HepG2 (cell line): ENCODE measurements around the gene CNKSR3. TPM values are rescaled to one million over a fixed set of nuclear protein-coding genes. Genes with fewer than 3 reads are reported as not detected.

Source experiments
- ATAC-seq: fragments of 200-7000 bp; cut with Tn5 transposase; 3 replicates; pipeline ENCODE4 v1.9.1; 2020; ENCODE audit warnings: mild to moderate bottlenecking, moderate library complexity
- BruUV-seq: library from RNA; stranded (reverse); fragments of 400-500 nt; replicated peaks from 2 replicates; lab custom pipeline; 2021; lab: Mats Ljungman, UMichigan
- CTCF ChIA-PET: fragments of 300-600 bp; formaldehyde crosslinking; extraction: SDS; loops from one replicate; lab custom pipeline; 2021; ENCODE audit warnings: low total read pairs, inconsistent platforms, low intra/inter-chr PET ratio; lab: Yijun Ruan, JAX
- POLR2A ChIA-PET: fragments of 350-600 bp; sonication (Branson Sonifier 250); formaldehyde crosslinking; loops from one replicate; lab custom pipeline; 2020; ENCODE audit warnings: antibody characterized with exemption, inconsistent platforms; lab: Yijun Ruan, JAX
- DNase-seq: peaks from one replicate; pipeline ENCODE4 v3.0.0-alpha.2; 2015; ENCODE audit warnings: low spot score
- FAIRE-seq: peaks from 3 replicates; lab custom pipeline; 2011; peaks lifted over from hg19 to GRCh38; lab: Jason Lieb, UNC
- H2AFZ ChIP-seq: one replicate; pipeline ENCODE4 v1.6.1; 2011; ENCODE audit warnings: low read length, inconsistent platforms
- H3K27ac ChIP-seq: fragments of 300-600 bp; 3 replicates; pipeline ENCODE4 v1.8.0; 2011; ENCODE audit warnings: mixed run types, mild to moderate bottlenecking, mixed read lengths, low read length, inconsistent platforms; ENCODE audit not compliant: insufficient read depth; ENCODE audit errors: extremely low read length
- H3K27me3 ChIP-seq, 2 experiments: fragments of 200-600 bp in 1 of 2; 2 replicates in 1 of 2; 3 replicates in 1 of 2; pipeline versions ENCODE4 v1.6.0 to v1.8.0; 2011; ENCODE audit warnings: low read length in 2 of 2, mild to moderate bottlenecking in 2 of 2, moderate library complexity in 2 of 2, inconsistent platforms in 1 of 2; ENCODE audit not compliant: insufficient read depth in 2 of 2, control insufficient read depth in 1 of 2
- H3K36me3 ChIP-seq, 2 experiments: fragments of 200-600 bp in 1 of 2; replicated peaks in 1 of 2; 2 replicates in 1 of 2; 3 replicates in 1 of 2; pipeline versions ENCODE4 v1.5.1 to v1.8.0; 2011; ENCODE audit warnings: low read length in 2 of 2, inconsistent platforms in 1 of 2; ENCODE audit not compliant: insufficient read depth in 2 of 2, control insufficient read depth in 1 of 2
- H3K4me1 ChIP-seq: 2 replicates; pipeline ENCODE4 v1.5.1; 2012; ENCODE audit warnings: low read length, inconsistent platforms; ENCODE audit not compliant: insufficient read depth
- H3K4me2 ChIP-seq: 2 replicates; pipeline ENCODE4 v1.6.0; 2011; ENCODE audit warnings: low read depth, low read length, inconsistent platforms
- H3K4me3 ChIP-seq, 3 experiments: fragments of 200-600 bp in 1 of 3; sonication (generic), shearing (Covaris generic) in 1 of 3; replicated peaks in 1 of 3; 2 replicates each; pipeline ENCODE4 v1.5.1; 2011 to 2016; ENCODE audit warnings: low read length in 3 of 3, inconsistent platforms in 2 of 3, low read depth in 2 of 3, mild to moderate bottlenecking in 2 of 3, control low read depth in 1 of 3, mixed read lengths in 1 of 3; ENCODE audit not compliant: insufficient read depth in 1 of 3
- H3K79me2 ChIP-seq: one replicate; pipeline ENCODE4 v1.6.1; 2011; ENCODE audit warnings: low read length, inconsistent platforms; ENCODE audit not compliant: insufficient read depth
- H3K9ac ChIP-seq: 2 replicates; pipeline ENCODE4 v1.6.0; 2011; ENCODE audit warnings: mild to moderate bottlenecking, low read depth, low read length, inconsistent platforms; ENCODE audit not compliant: insufficient read depth
- H3K9me3 ChIP-seq: 2 replicates; pipeline ENCODE4 v1.5.1; 2012; ENCODE audit warnings: mild to moderate bottlenecking, low read length
- H4K20me1 ChIP-seq: 2 replicates; pipeline ENCODE4 v1.6.0; 2011; ENCODE audit warnings: inconsistent platforms, mild to moderate bottlenecking, low read length, moderate library complexity; ENCODE audit not compliant: insufficient read depth
- AKAP8 ChIP-seq: sonication (generic); formaldehyde crosslinking; IDR thresholded peaks from 2 replicates; pipeline ENCODE4 v1.5.1; 2020; ENCODE audit warnings: mild to moderate bottlenecking, missing genetic modification reagents
- HDAC1 ChIP-seq: sonication (generic); formaldehyde crosslinking; IDR thresholded peaks from 2 replicates; pipeline ENCODE4 v1.5.1; 2020; ENCODE audit warnings: mild to moderate bottlenecking, missing genetic modification reagents
- JUND ChIP-seq: sonication (generic); formaldehyde crosslinking; IDR thresholded peaks from 2 replicates; pipeline ENCODE4 v1.8.0; 2022; ENCODE audit warnings: mild to moderate bottlenecking, missing genetic modification reagents
- RBFOX2 ChIP-seq: fragments of 200-400 bp; formaldehyde crosslinking; IDR thresholded peaks from 2 replicates; pipeline ENCODE4 v1.6.1; 2017; ENCODE audit warnings: low read depth, mild to moderate bottlenecking, low read length
- SIN3A ChIP-seq: IDR thresholded peaks from 2 replicates; pipeline ENCODE4 v1.6.1; 2011; ENCODE audit warnings: low read depth, mild to moderate bottlenecking, control low read depth, low read length, borderline replicate concordance
- USF2 ChIP-seq, 2 experiments: sonication (generic) in 1 of 2; formaldehyde crosslinking in 1 of 2; IDR thresholded peaks; 2 replicates each; pipeline versions ENCODE4 v1.5.1 to v1.6.1; 2011 to 2020; ENCODE audit warnings: borderline replicate concordance in 1 of 2, low read depth in 1 of 2, low read length in 1 of 2, mild to moderate bottlenecking in 1 of 2, missing genetic modification reagents in 1 of 2, moderate library complexity in 1 of 2
- ZFP1 ChIP-seq: IDR thresholded peaks from 2 replicates; pipeline ENCODE4 v1.6.1; 2016
- ZNF142 ChIP-seq: sonication (generic); formaldehyde crosslinking; IDR thresholded peaks from 2 replicates; pipeline ENCODE4 v1.4.0; 2020; ENCODE audit warnings: missing genetic modification reagents
- ZNF18 ChIP-seq: sonication (generic); formaldehyde crosslinking; IDR thresholded peaks from 2 replicates; pipeline ENCODE4 v1.8.0; 2022; ENCODE audit warnings: mild to moderate bottlenecking, missing genetic modification reagents; ENCODE audit not compliant: insufficient replicate concordance
- ZNF570 ChIP-seq: sonication (generic); formaldehyde crosslinking; IDR thresholded peaks from 2 replicates; pipeline ENCODE4 v1.4.0; 2020; ENCODE audit warnings: mild to moderate bottlenecking, missing genetic modification reagents, borderline replicate concordance
- ZNF607 ChIP-seq: sonication (generic); formaldehyde crosslinking; IDR thresholded peaks from 2 replicates; pipeline ENCODE4 v1.5.1; 2020; ENCODE audit warnings: missing genetic modification reagents, mild to moderate bottlenecking, borderline replicate concordance
- WGBS: methylation state at CpG from one replicate; pipeline ENCODE4 v1.1.6; 2017; ENCODE audit warnings: low lambda C conversion rate; 5-methylcytosine and 5-hydroxymethylcytosine counted together
- in situ Hi-C: cut with HindIII; loops from 2 replicates; pipeline ENCODE4 v1.10.0; 2017; ENCODE audit warnings: low pct_unique_long_range_greater_than_20kb; ENCODE audit not compliant: extremely low pct_ligation_motif_present
- intact Hi-C: fragments of 100-400 bp; cut with micrococcal nuclease; formaldehyde crosslinking; loops from one replicate; pipeline ENCODE4 v1.10.0; 2022; ENCODE audit not compliant: unreplicated experiment
- polyA plus RNA-seq, 8 experiments: library from polyadenylated mRNA; depleted of rRNA in 3 of 8; stranded (reverse) in 7 of 8; unstranded in 1 of 8; fragments of >200 nt; fragmentation: Illumina TruSeq in 4 of 8; extraction: Trizol in 4 of 8; gene quantifications; 2 replicates each; pipeline versions ENCODE4 v1.2.1 to v1.2.3, GENCODE V29; 2011 to 2016; ENCODE audit warnings: low read depth in 4 of 8, missing spikeins in 1 of 8, mixed read lengths in 1 of 8; ENCODE audit not compliant: insufficient read depth in 1 of 8
- total RNA-seq, 5 experiments: library from RNA; depleted of rRNA; stranded (reverse); fragments of >200 nt; fragmentation: Illumina TruSeq; extraction: Trizol; gene quantifications; 2 replicates each; pipeline ENCODE4 v1.2.3, GENCODE V29; 2016; ENCODE audit warnings: low read depth in 1 of 5

The CNKSR3 gene
- total and polyA plus RNA-seq, 2 of the 13 experiments (the other 11 are each of a cell fraction or from before 2014, with no cell fraction given) = 9.2 to 38.6 TPM

- TF ChIP-seq USF2 (IDR thresholded peaks at IDR 0.05; ENCODE audit: low read depth, low read length) (no peak), USF2 (CRISPR knock-in tag; IDR thresholded peaks at IDR 0.05; ENCODE audit: borderline replicate concordance) (no peak)
Observed at GRCh38 chr6:154435400-154435945, 75.0 kb downstream of the CNKSR3 start (continued).

- H3K27ac ChIP-seq = no peak overlapping the region
- intact Hi-C loops (no loop called here), in situ Hi-C loops (no loop called here)
- no peaks in the 10 kb centered on the region for H3K27me3 ChIP-seq
- no peak overlapping the region for H2AFZ ChIP-seq
- H3K79me2 ChIP-seq = peaks cover 11% of the 10 kb centered on the region
- H3K4me1 ChIP-seq = peaks cover 48% of the 10 kb centered on the region
- H3K4me2 ChIP-seq = no peak overlapping the region
- no peak overlapping the region for H3K4me3 ChIP-seq
- ChIA-PET CTCF (no interaction called here), POLR2A (no interaction called here)
- no peaks in the 10 kb centered on the region for H4K20me1 ChIP-seq
- ATAC-seq (no peak), DNase-seq (no peak), FAIRE-seq (no peak)
- no peaks in the 10 kb centered on the region for H3K9me3 ChIP-seq
- H3K9ac ChIP-seq = no peak overlapping the region
- peaks cover 17 to 48% of the 10 kb centered on the region in 2 experiments for H3K36me3 ChIP-seq
- BruUV-seq = no TSS peak
- TF ChIP-seq ZNF142 (CRISPR knock-in tag) (no peak), ZFP1 (CRISPR knock-in tag) (no peak), HDAC1 (CRISPR knock-in tag) (no peak), ZNF18 (CRISPR knock-in tag) (no peak), ZNF570 (CRISPR knock-in tag) (no peak), SIN3A (no peak), ZNF607 (CRISPR knock-in tag) (no peak), AKAP8 (CRISPR knock-in tag) (no peak), JUND (CRISPR knock-in tag) (no peak), RBFOX2 (no peak)
- WGBS = 97% methylated on average over 3 of the region's 3 CpGs
Observed at GRCh38 chr6:154434662-154435061, 75.8 kb downstream of the CNKSR3 start.
